Liver (tissue), 9 donors: ENCODE measurements around the gene IFT43. TPM values are rescaled to one million over a fixed set of nuclear protein-coding genes. Genes with fewer than 3 reads are reported as not detected.

ENCODE experiments used
- DNase-seq: peaks from one replicate; pipeline ENCODE4 v3.0.0-alpha.2; 2017; ENCODE audit warnings: low spot score
- H3K27ac ChIP-seq, 2 donors: one replicate each; pipeline ENCODE4 v1.7.0; 2013; ENCODE audit warnings: inconsistent platforms in 2 of 2, low read length in 2 of 2, control low read depth in 1 of 2, low read depth in 1 of 2, mild to moderate bottlenecking in 1 of 2
- H3K27me3 ChIP-seq, 4 donors: one replicate each; pipeline versions ENCODE4 v1.6.1 to v1.7.0; 2013; ENCODE audit warnings: low read length in 3 of 4, inconsistent platforms in 1 of 4, mild to moderate bottlenecking in 1 of 4, moderate library complexity in 1 of 4; ENCODE audit not compliant: control insufficient read depth in 4 of 4, insufficient read depth in 4 of 4
- H3K36me3 ChIP-seq, 4 donors: one replicate each; pipeline versions ENCODE4 v1.6.1 to v1.7.0; 2013; ENCODE audit warnings: low read length in 3 of 4, mild to moderate bottlenecking in 3 of 4, low read depth in 1 of 4, moderate library complexity in 1 of 4; ENCODE audit not compliant: control insufficient read depth in 4 of 4, insufficient read depth in 3 of 4
- H3K4me1 ChIP-seq, 4 donors: one replicate each; pipeline versions ENCODE4 v1.6.1 to v1.7.0; 2013; ENCODE audit warnings: low read length in 3 of 4, mild to moderate bottlenecking in 3 of 4, moderate library complexity in 1 of 4; ENCODE audit not compliant: control insufficient read depth in 4 of 4, insufficient read depth in 4 of 4
- H3K4me3 ChIP-seq, 3 donors: one replicate each; pipeline versions ENCODE4 v1.6.1 to v1.7.0; 2013; ENCODE audit warnings: low read length in 3 of 3, control low read depth in 1 of 3, low read depth in 1 of 3, mild to moderate bottlenecking in 1 of 3
- H3K9ac ChIP-seq, 2 donors: one replicate each; pipeline ENCODE4 v1.7.0; 2013; ENCODE audit warnings: low read length in 2 of 2, mild to moderate bottlenecking in 2 of 2, moderate library complexity in 2 of 2, control low read depth in 1 of 2, low read depth in 1 of 2
- H3K9me3 ChIP-seq, 4 donors: one replicate each; pipeline versions ENCODE4 v1.6.1 to v1.7.0; 2013; ENCODE audit warnings: low read length in 3 of 4; ENCODE audit not compliant: control insufficient read depth in 4 of 4
- ATF3 ChIP-seq: IDR thresholded peaks from 2 replicates; pipeline ENCODE4 v1.6.1; 2016; ENCODE audit warnings: antibody characterized with exemption
- EGR1 ChIP-seq, 2 donors: IDR thresholded peaks; 2 replicates each; pipeline ENCODE4 v1.6.1; 2016 to 2018; ENCODE audit warnings: antibody characterized with exemption in 2 of 2, low read depth in 2 of 2
- FOXA1 ChIP-seq: IDR thresholded peaks from 2 replicates; pipeline ENCODE4 v1.6.1; 2016; ENCODE audit warnings: antibody characterized with exemption
- HNF4A ChIP-seq, 2 donors: conservative IDR thresholded peaks; 2 replicates each; pipeline ENCODE4 v1.6.1; 2016; ENCODE audit warnings: antibody characterized with exemption in 2 of 2, mild to moderate bottlenecking in 2 of 2
- HNF4G ChIP-seq: IDR thresholded peaks from 2 replicates; pipeline ENCODE4 v1.6.1; 2016; ENCODE audit warnings: antibody characterized with exemption
- JUND ChIP-seq, 2 donors: IDR thresholded peaks; 2 replicates each; pipeline ENCODE4 v1.6.1; 2016; ENCODE audit warnings: antibody characterized with exemption in 2 of 2
- MAX ChIP-seq: IDR thresholded peaks from 2 replicates; pipeline ENCODE4 v1.6.1; 2016; ENCODE audit warnings: antibody characterized with exemption
- NR2F2 ChIP-seq: IDR thresholded peaks from 2 replicates; pipeline ENCODE4 v1.6.1; 2016; ENCODE audit warnings: antibody characterized with exemption
- RAD21 ChIP-seq, 2 donors: IDR thresholded peaks; 2 replicates each; pipeline ENCODE4 v1.6.1; 2016; ENCODE audit warnings: antibody characterized with exemption in 2 of 2, mild to moderate bottlenecking in 2 of 2
- REST ChIP-seq: IDR thresholded peaks from 2 replicates; pipeline ENCODE4 v1.6.1; 2016; ENCODE audit warnings: antibody characterized with exemption, mild to moderate bottlenecking
- RXRA ChIP-seq, 2 donors: IDR thresholded peaks; 2 replicates each; pipeline ENCODE4 v1.6.1; 2017 to 2018; ENCODE audit warnings: antibody characterized with exemption in 2 of 2, mild to moderate bottlenecking in 1 of 2
- SP1 ChIP-seq: IDR thresholded peaks from 2 replicates; pipeline ENCODE4 v1.6.1; 2018; ENCODE audit warnings: antibody characterized with exemption, mild to moderate bottlenecking
- TAF1 ChIP-seq: conservative IDR thresholded peaks from 2 replicates; pipeline ENCODE4 v1.6.1; 2016; ENCODE audit warnings: antibody characterized with exemption, mild to moderate bottlenecking
- YY1 ChIP-seq: IDR thresholded peaks from 2 replicates; pipeline ENCODE4 v1.6.1; 2016; ENCODE audit warnings: antibody characterized with exemption, mild to moderate bottlenecking
- WGBS: extraction: QIAGEN DNeasy Blood & Tissue Kit; methylation state at CpG from one replicate; pipeline ENCODE4 v1.1.7; 2013; 5-methylcytosine and 5-hydroxymethylcytosine counted together
- polyA plus RNA-seq, 2 donors: library from polyadenylated mRNA; stranded (reverse) in 1 of 2; unstranded in 1 of 2; fragments of 200-250 nt in 1 of 2; fragments of >200 nt in 1 of 2; fragmentation: Nextera tagmentation in 1 of 2; extraction: Ambion mirVana in 1 of 2; gene quantifications; one replicate each; pipeline versions ENCODE4 v1.2.1 to v1.2.3, GENCODE V29; 2013 to 2015
- total RNA-seq, 2 donors: library from RNA; depleted of rRNA; stranded (reverse); fragments of >200 nt; gene quantifications; one replicate each; pipeline ENCODE4 v1.2.3, GENCODE V29; 2014
- TF ChIP-seq, protein P1 (sequence below): IDR thresholded peaks from 2 replicates; pipeline ENCODE4 v1.6.1; 2016; ENCODE audit warnings: antibody characterized with exemption
- donor health status: healthy.
- donor health status: healthy.
- donor health status: healthy.
- donor health status: healthy.
- donor health status: healthy.

The IFT43 gene
- total and polyA plus RNA-seq, 4 donors: 7.8 to 33.6 (median 19.3) TPM

GRCh38 chr14:75986439-75986765, 839 bp downstream of the IFT43 start:
- Histone ChIP-seq H3K27me3 (no peaks in the 10 kb centered on the region), H3K4me3 (peak overlapping the region; percentile 81 to 99 (median 94)), H3K9me3 (no peaks in the 10 kb centered on the region), H3K4me1 (peaks cover 10 to 62% (median 35%) of the 10 kb centered on the region in 4 donors), H3K36me3 (peaks cover 0 to 4% (median 1%) of the 10 kb centered on the region in 4 donors), H3K27ac (peak overlapping the region; percentile 89 to 95), H3K9ac (peak overlapping the region; percentile 89 to 95)
- TF ChIP-seq HNF4A (conservative IDR thresholded peaks at IDR 0.05) (no peak), FOXA1 (no peak), MAX (no peak), ATF3 (no peak), EGR1 (IDR thresholded peaks at IDR 0.05; ENCODE audit: low read depth in 2 of 2) (no peak), TAF1 (no peak), SP1 (no peak), RXRA (IDR thresholded peaks at IDR 0.05) (peak in 1 of 2 donors; percentile 16), NR2F2 (peak; percentile 54), HNF4G (no peak)
- TF ChIP-seq, protein P1, sequence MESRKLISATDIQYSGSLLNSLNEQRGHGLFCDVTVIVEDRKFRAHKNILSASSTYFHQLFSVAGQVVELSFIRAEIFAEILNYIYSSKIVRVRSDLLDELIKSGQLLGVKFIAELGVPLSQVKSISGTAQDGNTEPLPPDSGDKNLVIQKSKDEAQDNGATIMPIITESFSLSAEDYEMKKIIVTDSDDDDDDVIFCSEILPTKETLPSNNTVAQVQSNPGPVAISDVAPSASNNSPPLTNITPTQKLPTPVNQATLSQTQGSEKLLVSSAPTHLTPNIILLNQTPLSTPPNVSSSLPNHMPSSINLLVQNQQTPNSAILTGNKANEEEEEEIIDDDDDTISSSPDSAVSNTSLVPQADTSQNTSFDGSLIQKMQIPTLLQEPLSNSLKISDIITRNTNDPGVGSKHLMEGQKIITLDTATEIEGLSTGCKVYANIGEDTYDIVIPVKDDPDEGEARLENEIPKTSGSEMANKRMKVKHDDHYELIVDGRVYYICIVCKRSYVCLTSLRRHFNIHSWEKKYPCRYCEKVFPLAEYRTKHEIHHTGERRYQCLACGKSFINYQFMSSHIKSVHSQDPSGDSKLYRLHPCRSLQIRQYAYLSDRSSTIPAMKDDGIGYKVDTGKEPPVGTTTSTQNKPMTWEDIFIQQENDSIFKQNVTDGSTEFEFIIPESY: no peak
- 17% methylated on average over 6 of the region's 6 CpGs for WGBS
- no peak for DNase-seq

- H3K36me3 ChIP-seq: peaks cover 0 to 5% (median 3%) of the 10 kb centered on the region in 4 donors
Observed at GRCh38 chr14:75987201-75987970, 1.8 kb downstream of the IFT43 start.

More at GRCh38 chr14:75987201-75987970, 1.8 kb downstream of the IFT43 start:
- Histone ChIP-seq H3K4me1 (peaks cover 10 to 58% (median 35%) of the 10 kb centered on the region in 4 donors), H3K9ac (no peak overlapping the region), H3K27me3 (no peaks in the 10 kb centered on the region), H3K9me3 (no peaks in the 10 kb centered on the region), H3K27ac (peak overlapping the region in 1 of 2 donors; percentile 84), H3K4me3 (peak overlapping the region in 1 of 3 donors; percentile 99)
- no peak for TF ChIP-seq JUND (IDR thresholded peaks at IDR 0.05)
- no peak for TF ChIP-seq TAF1
- no peak for TF ChIP-seq HNF4G
- no peak for TF ChIP-seq YY1
- TF ChIP-seq FOXA1: no peak
- TF ChIP-seq, protein P1: no peak
- TF ChIP-seq REST: peak; percentile 1
- no peak for TF ChIP-seq RAD21 (IDR thresholded peaks at IDR 0.05)
- WGBS: 85% methylated on average over 3 of the region's 3 CpGs
- no peak for DNase-seq
